IMR-90 (cell line): ENCODE data around the gene ULK2. TPM values are rescaled to one million over a fixed set of nuclear protein-coding genes. Genes with fewer than 3 reads are reported as not detected.

Experiments
- ATAC-seq: fragments of 200-7000 bp; cut with Tn5 transposase; 2 replicates; pipeline ENCODE4 v1.9.1; 2020; ENCODE audit warnings: low read depth, mild to moderate bottlenecking, moderate library complexity
- BruUV-seq: library from RNA; stranded (reverse); fragments of 400-500 nt; replicated peaks from 2 replicates; lab custom pipeline; 2021; lab: Mats Ljungman, UMichigan
- CTCF ChIA-PET: fragments of 300-600 bp; formaldehyde crosslinking; extraction: SDS; loops from one replicate; lab custom pipeline; 2021; ENCODE audit warnings: antibody characterized with exemption; lab: Yijun Ruan, JAX
- POLR2A ChIA-PET: fragments of 300-600 bp; sonication (Branson Sonifier 250); formaldehyde crosslinking; loops from one replicate; lab custom pipeline; 2022; ENCODE audit warnings: antibody characterized with exemption; ENCODE audit not compliant: unreplicated experiment; lab: Charles Lee
- DNase-seq: peaks from one replicate; pipeline ENCODE4 v3.0.0; 2013
- H2AFZ ChIP-seq: replicated peaks from 2 replicates; pipeline ENCODE3; 2013; ENCODE audit warnings: low read length, mild to moderate bottlenecking; ENCODE audit not compliant: poor library complexity
- H2AK5ac ChIP-seq: 2 replicates; pipeline ENCODE4 v1.6.1; 2013; ENCODE audit warnings: low read depth, low read length, inconsistent platforms
- H2AK9ac ChIP-seq: replicated peaks from 2 replicates; pipeline ENCODE3; 2013; ENCODE audit warnings: mild to moderate bottlenecking, low read depth, low read length, moderate library complexity; ENCODE audit not compliant: poor library complexity
- H2BK120ac ChIP-seq: 2 replicates; pipeline ENCODE4 v1.6.1; 2013; ENCODE audit warnings: low read depth, low read length, inconsistent platforms
- H2BK15ac ChIP-seq: 3 replicates; pipeline ENCODE4 v1.6.1; 2013; ENCODE audit warnings: low read depth, low read length, inconsistent platforms
- H2BK20ac ChIP-seq: 2 replicates; pipeline ENCODE4 v1.6.1; 2013; ENCODE audit warnings: low read depth, mild to moderate bottlenecking, inconsistent platforms, low read length, moderate library complexity
- H2BK5ac ChIP-seq: 2 replicates; pipeline ENCODE4 v1.6.1; 2013; ENCODE audit warnings: mild to moderate bottlenecking, low read depth, low read length, inconsistent platforms; ENCODE audit not compliant: poor library complexity, severe bottlenecking
- H3K14ac ChIP-seq: replicated peaks from 2 replicates; pipeline ENCODE4 v1.6.1; 2013; ENCODE audit warnings: low read depth, low read length, inconsistent platforms
- H3K18ac ChIP-seq: 2 replicates; pipeline ENCODE4 v1.6.1; 2013; ENCODE audit warnings: low read depth, low read length, control low read depth
- H3K23ac ChIP-seq: 2 replicates; pipeline ENCODE4 v1.6.1; 2013; ENCODE audit warnings: low read depth, low read length, inconsistent platforms
- H3K27ac ChIP-seq: 2 replicates; pipeline ENCODE4 v1.5.1; 2013; ENCODE audit warnings: mild to moderate bottlenecking, control low read depth, low read length; ENCODE audit not compliant: insufficient read depth
- H3K27me3 ChIP-seq: 2 replicates; pipeline ENCODE4 v1.6.1; 2013; ENCODE audit warnings: low read length; ENCODE audit not compliant: control insufficient read depth, insufficient read depth
- H3K36me3 ChIP-seq: 2 replicates; pipeline ENCODE4 v1.6.1; 2013; ENCODE audit warnings: low read length, mixed read lengths; ENCODE audit not compliant: control insufficient read depth, insufficient read depth
- H3K4ac ChIP-seq: 2 replicates; pipeline ENCODE4 v1.6.1; 2013; ENCODE audit warnings: low read depth, low read length, inconsistent platforms
- H3K4me1 ChIP-seq: 2 replicates; pipeline ENCODE4 v1.6.1; 2013; ENCODE audit warnings: low read length, mixed read lengths; ENCODE audit not compliant: control insufficient read depth, insufficient read depth
- H3K4me2 ChIP-seq: 2 replicates; pipeline ENCODE4 v1.6.1; 2013; ENCODE audit warnings: low read depth, mild to moderate bottlenecking, control low read depth, low read length, moderate library complexity
- H3K4me3 ChIP-seq: 2 replicates; pipeline ENCODE4 v1.5.1; 2013; ENCODE audit warnings: low read depth, mild to moderate bottlenecking, control low read depth, low read length, moderate library complexity; ENCODE audit not compliant: insufficient read depth
- H3K56ac ChIP-seq: 2 replicates; pipeline ENCODE4 v1.6.1; 2013; ENCODE audit warnings: low read length, inconsistent platforms; ENCODE audit not compliant: insufficient read depth; ENCODE audit errors: extremely low read depth
- H3K79me1 ChIP-seq, 2 experiments: 2 replicates each; pipeline ENCODE4 v1.6.1; 2013; ENCODE audit warnings: low read length in 2 of 2, inconsistent platforms in 1 of 2, low read depth in 1 of 2
- H3K9ac ChIP-seq: 2 replicates; pipeline ENCODE4 v1.6.1; 2013; ENCODE audit warnings: low read depth, low read length, control low read depth
- H3K9me1 ChIP-seq: 2 replicates; pipeline ENCODE4 v1.6.1; 2013; ENCODE audit warnings: low read length, inconsistent platforms; ENCODE audit not compliant: insufficient read depth
- H3K9me3 ChIP-seq: 2 replicates; pipeline ENCODE4 v1.6.1; 2013; ENCODE audit warnings: low read length; ENCODE audit not compliant: control insufficient read depth, insufficient read depth
- H4K20me1 ChIP-seq: 2 replicates; pipeline ENCODE4 v1.6.1; 2013; ENCODE audit warnings: low read length, inconsistent platforms; ENCODE audit not compliant: insufficient read depth
- H4K5ac ChIP-seq: 2 replicates; pipeline ENCODE4 v1.6.1; 2013; ENCODE audit warnings: mild to moderate bottlenecking, low read depth, low read length, control low read depth
- H4K8ac ChIP-seq, 2 experiments: 2 replicates each; pipeline ENCODE4 v1.6.1; 2013; ENCODE audit warnings: low read depth in 2 of 2, low read length in 2 of 2, control low read depth in 1 of 2, inconsistent platforms in 1 of 2
- H4K91ac ChIP-seq: 2 replicates; pipeline ENCODE4 v1.6.1; 2013; ENCODE audit warnings: low read depth, low read length, inconsistent platforms; ENCODE audit not compliant: insufficient read depth
- BHLHE40 ChIP-seq: fragments of 150-350 bp; IDR thresholded peaks from 2 replicates; pipeline ENCODE4 v1.6.1; 2016; ENCODE audit warnings: mild to moderate bottlenecking, low read depth, low read length
- CEBPB ChIP-seq: IDR thresholded peaks from 2 replicates; pipeline ENCODE4 v1.6.1; 2012; ENCODE audit warnings: low read depth, low read length, improper control_type of control experiment
- MAZ ChIP-seq: IDR thresholded peaks from 2 replicates; pipeline ENCODE4 v1.6.1; 2012; ENCODE audit warnings: low read depth, mild to moderate bottlenecking, low read length, improper control_type of control experiment, moderate library complexity, borderline replicate concordance
- MXI1 ChIP-seq: IDR thresholded peaks from 2 replicates; pipeline ENCODE4 v1.6.1; 2012; ENCODE audit warnings: low read depth, mild to moderate bottlenecking, low read length, moderate library complexity, borderline replicate concordance
- RAD21 ChIP-seq: IDR thresholded peaks from 2 replicates; pipeline ENCODE4 v1.6.1; 2012; ENCODE audit warnings: low read length, improper control_type of control experiment
- WGBS, 2 experiments: methylation state at CpG; one replicate each; pipeline versions ENCODE4 v1.1.5 to v1.1.7; 2013; ENCODE audit warnings: missing lambda C conversion rate in 2 of 2; ENCODE audit not compliant: insufficient read length in 1 of 2; ENCODE audit errors: extremely low coverage in 2 of 2; 5-methylcytosine and 5-hydroxymethylcytosine counted together
- dilution Hi-C: fragments of 300-500 bp; cut with HindIII; formaldehyde crosslinking; loops from one replicate; pipeline ENCODE4 v1.14.3; 2018; ENCODE audit warnings: low sequenced_read_pairs; ENCODE audit not compliant: unreplicated experiment
- in situ Hi-C: fragments of 300-500 bp; cut with MboI; formaldehyde crosslinking; loops from 3 replicates; pipeline ENCODE4 v1.14.3; 2019; ENCODE audit warnings: low sequenced_read_pairs, inconsistent platforms, mixed read lengths
- intact Hi-C: fragments of 100-400 bp; cut with micrococcal nuclease; formaldehyde crosslinking; loops from 2 replicates; pipeline ENCODE4 v1.10.0; 2022
- polyA plus RNA-seq, 3 experiments: library from polyadenylated mRNA; depleted of rRNA; stranded (reverse); fragments of >200 nt; gene quantifications; 2 replicates each; pipeline ENCODE4 v1.2.3, GENCODE V29; 2012; ENCODE audit warnings: low replicate concordance in 1 of 3
- total RNA-seq: library from RNA; depleted of rRNA; stranded (reverse); fragments of >200 nt; gene quantifications from 2 replicates; pipeline ENCODE4 v1.2.3, GENCODE V29; 2012
- TF ChIP-seq, protein P1 (sequence below): fragments of 150-350 bp; IDR thresholded peaks from 2 replicates; pipeline ENCODE4 v1.6.1; 2016; ENCODE audit warnings: low read depth, mild to moderate bottlenecking, low read length, moderate library complexity, borderline replicate concordance
- TF ChIP-seq, protein P2 (sequence below): conservative IDR thresholded peaks from 2 replicates; pipeline ENCODE4 v1.5.1; 2012; ENCODE audit warnings: mild to moderate bottlenecking, low read depth, low read length, improper control_type of control experiment

Gene ULK2
- total and polyA plus RNA-seq, 2 of the 4 experiments (the other 2 are of a cell fraction), result 8.9 to 10.8 TPM

DNA sequence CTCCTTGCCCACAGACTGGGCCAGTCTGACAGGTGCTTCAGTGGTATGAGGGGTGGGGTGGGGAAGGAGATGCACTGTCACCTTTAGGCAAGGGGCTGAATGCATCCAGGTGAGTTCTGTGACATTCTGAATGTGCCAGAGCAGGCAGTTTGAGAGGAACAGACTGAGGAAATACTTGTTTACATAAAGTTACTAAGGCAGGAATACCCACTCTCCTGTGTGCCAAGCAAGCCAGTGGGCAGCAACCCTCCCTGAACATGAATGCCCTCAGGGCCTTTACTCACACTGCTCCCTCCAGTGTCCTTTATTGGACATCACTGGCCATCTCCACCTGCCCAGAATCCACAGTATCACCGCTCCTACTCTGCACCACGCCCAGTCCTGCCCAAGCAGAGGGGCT lies 33.1 kb upstream of the ULK2 start:
- CTCF ChIA-PET, result no interaction called here

More for the DNA sequence above, 33.1 kb upstream of the ULK2 start:
- no peak overlapping the region for H2BK120ac ChIP-seq
- BruUV-seq, result no TSS peak
- peaks cover 9% of the 10 kb centered on the region; the same call in 1 of the 2 replicates for H4K20me1 ChIP-seq
- no peaks in the 10 kb centered on the region for H3K9me3 ChIP-seq
- H2AFZ ChIP-seq, result no peak overlapping the region
- no peak overlapping the region for H2BK5ac ChIP-seq
- no peak overlapping the region for H2BK20ac ChIP-seq
- H4K91ac ChIP-seq, result no peak overlapping the region
- no CpG with 5 or more reads among the region's 2 CpGs for WGBS, 2 experiments
- no peak for ATAC-seq
- no peak overlapping the region for H3K4me2 ChIP-seq
- H3K4ac ChIP-seq, result peak overlapping the region; percentile 15; the same call in 1 of the 2 replicates
- H3K79me1 ChIP-seq, result peaks cover 3 to 24% of the 10 kb centered on the region in 2 experiments; a peak in 3 of 4 replicates
- no peaks in the 10 kb centered on the region for H3K27me3 ChIP-seq
- H2AK5ac ChIP-seq, result 0 out of 2 replicates have a peak overlapping the region, but pooled peaks have one; percentile 8
- H3K23ac ChIP-seq, result no peak overlapping the region
- intact Hi-C loops (no loop called here), in situ Hi-C loops (no loop called here), dilution Hi-C loops (no loop called here)
- H3K27ac ChIP-seq, result no peak overlapping the region
- no peak overlapping the region for H3K14ac ChIP-seq
- H2BK15ac ChIP-seq, result no peak overlapping the region
- H3K18ac ChIP-seq, result peak overlapping the region; percentile 28; the same call in 1 of the 2 replicates
- POLR2A ChIA-PET, result no interaction called here
- H3K9ac ChIP-seq, result no peak overlapping the region
- DNase-seq, result no peak
- no peak overlapping the region for H3K4me3 ChIP-seq
- peaks cover 28% of the 10 kb centered on the region for H3K4me1 ChIP-seq
- no peak overlapping the region for H3K56ac ChIP-seq
- peaks cover 22% of the 10 kb centered on the region for H3K9me1 ChIP-seq
- peaks cover 11% of the 10 kb centered on the region for H3K36me3 ChIP-seq
- no peak overlapping the region for H2AK9ac ChIP-seq
- H4K8ac ChIP-seq, result no peak overlapping the region
- TF ChIP-seq CEBPB (no peak), BHLHE40 (no peak), MXI1 (no peak), RAD21 (no peak), MAZ (no peak)
- TF ChIP-seq, protein P1, sequence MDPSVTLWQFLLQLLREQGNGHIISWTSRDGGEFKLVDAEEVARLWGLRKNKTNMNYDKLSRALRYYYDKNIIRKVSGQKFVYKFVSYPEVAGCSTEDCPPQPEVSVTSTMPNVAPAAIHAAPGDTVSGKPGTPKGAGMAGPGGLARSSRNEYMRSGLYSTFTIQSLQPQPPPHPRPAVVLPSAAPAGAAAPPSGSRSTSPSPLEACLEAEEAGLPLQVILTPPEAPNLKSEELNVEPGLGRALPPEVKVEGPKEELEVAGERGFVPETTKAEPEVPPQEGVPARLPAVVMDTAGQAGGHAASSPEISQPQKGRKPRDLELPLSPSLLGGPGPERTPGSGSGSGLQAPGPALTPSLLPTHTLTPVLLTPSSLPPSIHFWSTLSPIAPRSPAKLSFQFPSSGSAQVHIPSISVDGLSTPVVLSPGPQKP, result no peak
- TF ChIP-seq, protein P2, sequence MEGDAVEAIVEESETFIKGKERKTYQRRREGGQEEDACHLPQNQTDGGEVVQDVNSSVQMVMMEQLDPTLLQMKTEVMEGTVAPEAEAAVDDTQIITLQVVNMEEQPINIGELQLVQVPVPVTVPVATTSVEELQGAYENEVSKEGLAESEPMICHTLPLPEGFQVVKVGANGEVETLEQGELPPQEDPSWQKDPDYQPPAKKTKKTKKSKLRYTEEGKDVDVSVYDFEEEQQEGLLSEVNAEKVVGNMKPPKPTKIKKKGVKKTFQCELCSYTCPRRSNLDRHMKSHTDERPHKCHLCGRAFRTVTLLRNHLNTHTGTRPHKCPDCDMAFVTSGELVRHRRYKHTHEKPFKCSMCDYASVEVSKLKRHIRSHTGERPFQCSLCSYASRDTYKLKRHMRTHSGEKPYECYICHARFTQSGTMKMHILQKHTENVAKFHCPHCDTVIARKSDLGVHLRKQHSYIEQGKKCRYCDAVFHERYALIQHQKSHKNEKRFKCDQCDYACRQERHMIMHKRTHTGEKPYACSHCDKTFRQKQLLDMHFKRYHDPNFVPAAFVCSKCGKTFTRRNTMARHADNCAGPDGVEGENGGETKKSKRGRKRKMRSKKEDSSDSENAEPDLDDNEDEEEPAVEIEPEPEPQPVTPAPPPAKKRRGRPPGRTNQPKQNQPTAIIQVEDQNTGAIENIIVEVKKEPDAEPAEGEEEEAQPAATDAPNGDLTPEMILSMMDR, result no peak
- H4K5ac ChIP-seq, result no peak overlapping the region
